Germinal center (tissue), 1 donor: ENCODE results near the gene AKAP6.

Experiments
- DNase-seq: peaks from one replicate; pipeline ENCODE4 v3.0.0; 2012; ENCODE audit warnings: mixed read lengths, low spot score

The AKAP6 gene, protein sequence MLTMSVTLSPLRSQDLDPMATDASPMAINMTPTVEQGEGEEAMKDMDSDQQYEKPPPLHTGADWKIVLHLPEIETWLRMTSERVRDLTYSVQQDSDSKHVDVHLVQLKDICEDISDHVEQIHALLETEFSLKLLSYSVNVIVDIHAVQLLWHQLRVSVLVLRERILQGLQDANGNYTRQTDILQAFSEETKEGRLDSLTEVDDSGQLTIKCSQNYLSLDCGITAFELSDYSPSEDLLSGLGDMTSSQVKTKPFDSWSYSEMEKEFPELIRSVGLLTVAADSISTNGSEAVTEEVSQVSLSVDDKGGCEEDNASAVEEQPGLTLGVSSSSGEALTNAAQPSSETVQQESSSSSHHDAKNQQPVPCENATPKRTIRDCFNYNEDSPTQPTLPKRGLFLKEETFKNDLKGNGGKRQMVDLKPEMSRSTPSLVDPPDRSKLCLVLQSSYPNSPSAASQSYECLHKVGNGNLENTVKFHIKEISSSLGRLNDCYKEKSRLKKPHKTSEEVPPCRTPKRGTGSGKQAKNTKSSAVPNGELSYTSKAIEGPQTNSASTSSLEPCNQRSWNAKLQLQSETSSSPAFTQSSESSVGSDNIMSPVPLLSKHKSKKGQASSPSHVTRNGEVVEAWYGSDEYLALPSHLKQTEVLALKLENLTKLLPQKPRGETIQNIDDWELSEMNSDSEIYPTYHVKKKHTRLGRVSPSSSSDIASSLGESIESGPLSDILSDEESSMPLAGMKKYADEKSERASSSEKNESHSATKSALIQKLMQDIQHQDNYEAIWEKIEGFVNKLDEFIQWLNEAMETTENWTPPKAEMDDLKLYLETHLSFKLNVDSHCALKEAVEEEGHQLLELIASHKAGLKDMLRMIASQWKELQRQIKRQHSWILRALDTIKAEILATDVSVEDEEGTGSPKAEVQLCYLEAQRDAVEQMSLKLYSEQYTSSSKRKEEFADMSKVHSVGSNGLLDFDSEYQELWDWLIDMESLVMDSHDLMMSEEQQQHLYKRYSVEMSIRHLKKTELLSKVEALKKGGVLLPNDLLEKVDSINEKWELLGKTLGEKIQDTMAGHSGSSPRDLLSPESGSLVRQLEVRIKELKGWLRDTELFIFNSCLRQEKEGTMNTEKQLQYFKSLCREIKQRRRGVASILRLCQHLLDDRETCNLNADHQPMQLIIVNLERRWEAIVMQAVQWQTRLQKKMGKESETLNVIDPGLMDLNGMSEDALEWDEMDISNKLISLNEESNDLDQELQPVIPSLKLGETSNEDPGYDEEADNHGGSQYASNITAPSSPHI (N-terminal part only)

DNA sequence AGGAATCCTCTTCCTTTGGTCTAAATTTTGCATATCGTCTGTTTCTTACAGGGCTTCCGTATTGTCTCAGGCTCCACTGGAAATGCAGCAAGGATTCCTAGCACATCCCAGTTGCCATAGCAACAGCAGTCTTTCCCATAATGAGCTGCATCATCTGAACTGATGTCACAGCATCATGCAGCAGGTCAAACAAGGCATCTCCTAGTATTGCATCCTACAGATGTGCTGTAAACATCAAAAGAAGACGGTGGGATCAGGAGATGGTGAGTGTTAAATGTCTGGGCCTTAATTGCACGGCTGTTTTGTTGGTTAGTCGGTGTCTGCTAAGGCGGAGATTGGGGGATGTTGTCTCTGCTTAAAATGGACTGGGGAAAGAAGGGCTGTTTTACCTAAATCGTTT, at the start of gene AKAP6:
AKAP6 (plus strand) TSS at position 153 of the 400 bp plus-strand sequence. CDS start 104,196 bp downstream, outside the sequence.
- no peak for DNase-seq

GRCh38 chr14:32286602-32287001, 42.5 kb upstream of the AKAP6 start:
- no peak for DNase-seq

DNA sequence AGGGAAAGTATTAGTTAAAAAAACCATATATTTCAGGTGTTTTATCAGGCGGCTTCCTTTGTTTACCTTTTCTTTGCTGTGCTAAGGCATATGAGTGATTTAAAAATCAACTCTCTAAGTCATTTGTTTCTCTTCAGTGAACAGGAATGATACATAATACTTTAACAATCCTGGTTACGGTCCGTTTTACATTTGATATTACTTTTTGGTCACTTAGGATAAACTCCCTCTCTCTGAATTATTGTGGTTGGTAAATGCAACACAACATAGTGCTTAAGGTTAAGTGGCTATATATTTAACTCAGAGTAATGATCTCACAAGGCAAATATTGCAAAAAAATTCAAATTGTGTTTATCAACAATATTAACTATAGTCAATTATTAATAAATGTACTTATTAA, 32.7 kb upstream of the AKAP6 start:
- DNase-seq = no peak

DNA sequence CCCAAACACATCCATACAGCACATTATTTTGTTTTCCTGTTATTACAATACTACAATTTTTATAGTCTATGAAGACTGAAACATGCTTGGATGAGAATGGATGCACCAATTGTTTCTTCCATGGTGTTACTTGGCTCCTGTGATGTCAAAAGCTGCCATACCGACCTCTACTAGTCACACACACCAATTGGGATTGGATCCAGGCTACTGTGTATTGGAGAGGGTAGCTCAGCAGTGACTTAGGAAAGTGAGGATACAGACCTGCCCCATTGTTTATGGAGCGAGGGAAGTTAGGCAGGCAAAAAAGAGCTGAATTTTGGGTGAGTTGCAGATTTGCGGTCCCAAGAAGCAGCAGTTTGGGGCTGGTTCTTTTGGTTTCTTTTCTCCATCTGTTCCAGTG, 30.8 kb upstream of the AKAP6 start:
- no peak for DNase-seq

GRCh38 chr14:32300136-32300535, 29.0 kb upstream of the AKAP6 start:
- no peak for DNase-seq

- DNase-seq = no peak
These were observed 25.2 kb upstream of the AKAP6 start for GRCh38 chr14:32303865-32304264.

DNA sequence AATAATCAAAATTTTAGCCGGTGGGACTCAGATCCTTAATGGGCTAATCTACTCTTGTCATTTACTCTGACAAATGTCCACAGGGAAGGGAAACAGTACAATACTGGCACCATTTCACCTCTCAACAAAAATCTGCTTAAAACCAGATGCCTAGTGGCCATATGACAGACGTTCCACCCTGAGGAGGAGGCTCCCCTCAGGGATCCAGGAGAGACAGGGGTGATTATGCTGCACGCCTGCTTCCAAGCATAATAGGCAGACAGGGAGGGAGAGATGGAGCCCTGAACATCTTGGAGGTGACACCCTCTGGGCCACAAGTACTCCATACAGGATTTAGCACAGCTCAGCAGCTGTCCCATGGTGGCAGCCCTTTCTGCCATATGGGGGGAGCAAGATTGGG, 24.8 kb upstream of the AKAP6 start:
- DNase-seq = no peak

GRCh38 chr14:32306549-32306948, 22.5 kb upstream of the AKAP6 start:
- DNase-seq = no peak

GRCh38 chr14:32307881-32308582, 21.1 kb upstream of the AKAP6 start:
- DNase-seq = no peak

DNA sequence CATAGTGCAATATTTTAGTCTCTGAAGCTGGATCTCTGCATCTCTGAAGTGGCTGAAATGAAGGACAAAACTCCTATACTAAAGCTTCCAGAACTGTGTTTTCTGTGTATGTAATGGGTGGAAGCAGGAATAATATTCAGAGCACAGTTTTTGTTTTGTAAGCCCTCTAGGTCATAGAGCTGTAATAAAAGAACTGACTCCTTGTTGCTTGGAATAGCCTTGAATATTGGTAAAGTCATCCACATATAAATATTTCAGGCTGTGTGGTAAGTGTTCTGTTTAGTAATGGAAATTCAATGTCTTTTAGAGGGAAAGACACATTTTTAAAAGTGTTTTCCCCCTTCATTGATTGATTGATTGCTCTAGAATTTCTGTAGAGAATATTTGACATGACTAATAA, 18.2 kb upstream of the AKAP6 start:
- no peak for DNase-seq

DNA sequence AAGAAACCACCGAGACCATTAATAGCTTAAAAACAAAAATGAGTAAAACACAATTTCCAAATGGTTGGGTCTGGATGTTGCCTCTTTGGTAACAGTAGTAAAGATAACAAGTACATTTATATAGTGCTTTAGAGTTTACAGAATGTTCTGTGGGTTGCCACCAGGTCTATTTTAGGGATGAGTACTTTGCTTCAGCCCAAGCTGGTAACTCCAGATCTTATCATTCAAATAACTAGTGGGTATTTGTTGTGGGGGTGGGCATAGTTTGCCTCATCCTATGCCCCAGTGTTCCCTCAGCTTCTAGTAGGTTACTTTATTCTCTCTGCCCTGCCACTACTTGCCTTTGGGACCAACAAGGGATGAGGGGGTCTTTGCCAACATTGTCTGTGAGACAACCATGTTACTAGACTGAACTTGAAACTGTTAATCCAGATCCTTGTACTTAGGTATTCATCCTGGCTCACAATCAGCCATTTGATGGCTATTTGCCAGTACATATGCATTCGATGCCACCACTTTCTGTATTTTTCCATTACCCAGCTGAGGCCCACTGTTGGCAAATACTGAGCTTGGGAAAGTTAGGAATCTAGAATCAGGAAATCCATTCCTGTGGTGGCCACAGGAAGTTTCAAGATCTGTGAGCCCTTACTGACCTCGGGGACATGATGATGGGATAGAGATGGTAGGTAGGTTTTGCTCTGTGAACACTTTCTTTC, 17.6 kb upstream of the AKAP6 start:
- DNase-seq = no peak

DNA sequence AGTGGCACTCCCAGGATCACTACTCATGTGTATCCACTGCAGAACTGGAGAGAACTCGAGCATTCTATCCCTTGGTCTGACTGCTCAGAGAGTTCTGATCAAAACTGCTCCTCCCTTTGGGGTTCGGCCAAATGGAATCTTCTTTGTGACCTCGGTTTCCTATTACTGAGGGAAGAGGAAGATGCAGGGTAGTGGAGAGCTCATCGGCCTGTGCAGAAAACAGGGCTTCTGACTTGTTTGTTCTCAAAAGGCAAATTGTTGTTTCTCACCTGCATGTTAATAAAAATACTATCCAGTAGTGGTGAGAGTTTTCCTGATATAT, 17.1 kb upstream of the AKAP6 start:
- DNase-seq = no peak

DNA sequence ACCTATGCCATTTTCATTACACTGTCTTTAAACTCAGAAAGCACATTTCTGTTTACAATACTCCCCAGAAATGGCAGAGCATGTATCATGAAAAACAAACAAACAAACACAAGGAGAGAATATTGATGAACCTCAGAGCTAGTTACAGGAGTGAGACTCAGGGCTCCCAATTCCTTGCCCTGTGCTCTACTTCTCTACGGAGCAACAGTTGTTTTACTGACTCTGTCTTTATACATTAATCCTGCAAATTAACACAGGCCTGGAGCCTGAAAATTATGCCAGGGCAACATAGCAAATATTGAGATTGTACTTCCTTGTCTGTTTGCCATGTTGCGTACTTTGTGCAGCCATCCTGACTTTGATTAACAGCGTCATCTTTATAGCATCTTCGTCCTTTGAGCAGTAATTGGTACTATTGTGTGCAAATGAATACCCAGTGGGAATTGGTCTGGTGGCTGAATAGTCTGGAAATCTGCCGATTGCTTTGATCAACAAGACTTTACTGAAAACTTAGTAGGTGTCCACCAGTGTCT, 15.2 kb upstream of the AKAP6 start:
- DNase-seq = no peak

- no peak for DNase-seq
These were observed 10.9 kb upstream of the AKAP6 start for GRCh38 chr14:32318087-32318795.

DNA sequence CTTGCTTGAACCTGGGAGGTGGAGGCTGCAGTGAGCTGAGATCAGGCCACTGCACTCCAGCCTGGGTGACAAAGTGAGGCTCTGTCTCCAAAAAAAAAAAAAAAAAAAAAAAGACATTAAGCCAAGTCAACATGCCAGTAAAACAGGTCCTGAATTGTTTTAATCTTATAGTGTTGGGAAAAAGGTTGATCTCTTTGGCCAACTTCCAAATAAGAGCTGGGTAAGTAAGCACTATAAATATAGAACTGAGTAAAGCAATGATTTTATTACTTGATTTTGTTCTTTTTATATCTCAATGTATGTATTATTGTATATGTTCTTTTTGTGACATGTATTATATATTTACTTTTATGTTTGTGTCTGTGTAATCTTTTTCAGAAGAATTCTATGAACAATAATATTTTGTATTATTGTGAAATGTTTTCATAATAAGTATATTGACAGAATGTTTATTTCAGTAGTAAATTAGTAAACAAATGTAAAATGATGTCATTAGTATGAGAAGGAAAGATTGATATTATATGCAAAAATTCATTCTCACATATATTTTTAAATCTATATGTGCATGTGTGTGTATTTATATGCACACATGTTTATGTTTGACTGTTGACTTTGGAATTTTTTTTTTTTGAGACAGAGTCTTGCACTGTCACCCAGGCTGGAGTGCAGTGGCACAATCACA, 9.6 kb upstream of the AKAP6 start:
- no peak for DNase-seq

GRCh38 chr14:32324601-32325000, 4.5 kb upstream of the AKAP6 start:
- no peak for DNase-seq

DNA sequence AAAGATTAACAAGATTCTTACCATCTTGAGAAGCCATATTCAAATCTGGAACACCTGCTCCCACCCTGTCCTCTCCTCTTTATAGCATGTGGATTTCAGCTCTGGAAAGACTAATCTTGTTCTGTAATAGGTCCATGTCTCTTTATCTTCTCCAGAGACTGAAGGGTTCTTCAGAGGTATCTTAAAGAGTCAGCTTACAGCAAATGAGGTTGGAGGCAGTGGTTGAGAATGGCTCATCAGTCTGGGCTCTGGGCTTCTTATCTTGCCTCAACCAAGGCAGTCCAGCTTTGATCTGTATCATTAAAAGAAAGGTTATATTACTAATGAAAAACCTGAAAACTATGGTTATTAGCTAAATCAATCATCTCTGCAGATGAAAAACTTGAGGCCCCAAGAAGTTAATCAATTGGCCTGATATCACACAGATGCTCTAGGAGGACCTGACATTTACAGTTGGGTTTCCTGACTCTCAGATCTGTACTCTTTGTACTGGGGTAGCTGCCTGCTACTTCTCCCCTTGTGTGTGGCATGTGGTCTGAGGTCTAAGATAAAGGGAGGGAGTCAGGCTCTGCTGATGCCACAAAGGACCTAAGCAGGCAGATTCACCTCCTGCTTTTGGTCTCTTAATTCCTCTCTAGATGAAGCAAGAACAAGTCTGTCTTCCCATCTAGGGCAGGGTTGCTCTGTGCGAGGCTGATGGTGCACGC, 1.7 kb upstream of the AKAP6 start:
- DNase-seq = no peak

GRCh38 chr14:32329690-32330285, 690 bp downstream of the AKAP6 start:
- no peak for DNase-seq
